Cardiac fibroblast (primary cell): ENCODE results near the gene PSPN.
A peak's percentile ranks its signal among the peaks of the same experiment; 100 is the strongest.
"Not testable (repeated sequence)": the region's sequence is repeated elsewhere in the genome, so short reads cannot be mapped to it uniquely, and the experiment has no call there.

Source experiments
- DNase-seq, 2 donors: peaks; one replicate each; pipeline versions ENCODE4 v3.0.0 to v3.0.0-alpha.2; 2010; ENCODE audit warnings: low read depth in 2 of 2
- H3K4me3 ChIP-seq, 2 donors: replicated peaks in 1 of 2; 1 replicate in 1 of 2; 2 replicates in 1 of 2; pipeline ENCODE4 v1.5.1; 2011; ENCODE audit warnings: low read depth in 2 of 2, low read length in 2 of 2, mild to moderate bottlenecking in 2 of 2, moderate library complexity in 1 of 2
- CTCF ChIP-seq: IDR thresholded peaks from one replicate; pipeline ENCODE4 v1.5.1; 2011; ENCODE audit warnings: low read depth, mild to moderate bottlenecking, low read length, inconsistent platforms

PSPN gene

GRCh38 chr19:6373813-6374108 is 2.0 kb downstream of the PSPN start:
- no peak for TF ChIP-seq CTCF
- peak overlapping the region; percentile 52 to 55 for H3K4me3 ChIP-seq
- no peak for DNase-seq

- DNase-seq = peak; percentile 99
- no peak for TF ChIP-seq CTCF
- peak overlapping the region; percentile 59 to 84 for H3K4me3 ChIP-seq
These were observed 2.5 kb downstream of the PSPN start for GRCh38 chr19:6373096-6373812.

GRCh38 chr19:6372594-6373095 is 3.1 kb downstream of the PSPN start, which contains the start of gene ALKBH7:
Gene ALKBH7, plus strand, starts transcription at chr19:6372794. Its CDS starts 27 bp downstream, at chr19:6372821.
- peak within 1 kb of the TSS; percentile 59 to 84 for H3K4me3 ChIP-seq
- DNase-seq = peak; percentile 100
- no peak for TF ChIP-seq CTCF

GRCh38 chr19:6364353-6364752 is 11.4 kb downstream of the PSPN start:
- H3K4me3 ChIP-seq = no peak overlapping the region
- no peak for TF ChIP-seq CTCF
- no peak for DNase-seq

GRCh38 chr19:6362351-6362801 is 13.4 kb downstream of the PSPN start:
- peak overlapping the region; percentile 86 to 93 for H3K4me3 ChIP-seq
- peak in 1 of 2 donors; percentile 9 for DNase-seq
- no peak for TF ChIP-seq CTCF

GRCh38 chr19:6362027-6362350 is 13.7 kb downstream of the PSPN start:
- no peak for TF ChIP-seq CTCF
- DNase-seq = peak in 1 of 2 donors; percentile 16
- H3K4me3 ChIP-seq = peak overlapping the region; percentile 86 to 93

GRCh38 chr19:6360857-6361216 is 14.9 kb downstream of the PSPN start:
- H3K4me3 ChIP-seq = peak overlapping the region in 1 of 2 donors; percentile 86
- not testable (repeated sequence) for DNase-seq

GRCh38 chr19:6360445-6360844 is 15.3 kb downstream of the PSPN start:
- not testable (repeated sequence) for H3K4me3 ChIP-seq, DNase-seq
